Gastrocnemius medialis (tissue), 4 donors: Measurements from ENCODE around the gene GTF2H2C.
"Not testable (repeated sequence)": the region's sequence is repeated elsewhere in the genome, so short reads cannot be mapped to it uniquely, and the experiment has no call there.

Experiments
- POLR2A ChIP-seq, 2 donors: fragments of 450-650 bp; IDR thresholded peaks; one replicate each; pipeline ENCODE4 v1.6.1; 2017; ENCODE audit warnings: antibody characterized with exemption in 2 of 2, mild to moderate bottlenecking in 2 of 2, moderate library complexity in 2 of 2
- TF ChIP-seq, protein P1 (sequence below), 5 experiments: fragments of 450-650 bp in 3 of 5; fragments of 200-600 bp in 2 of 5; sonication (generic) in 2 of 5; IDR thresholded peaks in 4 of 5; conservative IDR thresholded peaks in 1 of 5; 1 replicate in 4 of 5; 2 replicates in 1 of 5; pipeline ENCODE4 v1.5.1; 2016 to 2019; ENCODE audit warnings: antibody characterized with exemption in 5 of 5, mild to moderate bottlenecking in 3 of 5, moderate library complexity in 3 of 5

DNA sequence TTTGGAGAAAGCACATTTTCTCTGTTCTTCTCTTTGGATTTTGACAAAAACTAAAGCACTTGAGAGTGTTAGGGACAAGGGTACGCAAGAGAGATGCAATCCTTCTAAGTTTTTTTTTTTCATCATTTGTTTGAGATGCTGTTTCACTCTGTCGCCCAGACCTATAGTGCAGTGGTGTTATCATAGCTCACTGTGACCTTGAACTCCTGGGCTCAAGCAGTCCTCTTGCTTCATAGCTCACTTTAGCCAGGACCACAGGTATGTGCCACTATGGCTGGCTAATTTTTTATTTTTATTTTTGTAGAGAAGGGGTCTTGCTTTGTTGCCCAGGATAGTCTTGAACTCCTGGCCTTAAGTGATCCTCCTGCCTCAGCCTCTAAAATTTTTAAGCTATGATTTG is 21.3 kb upstream of the GTF2H2C start:
- TF ChIP-seq, protein P1, sequence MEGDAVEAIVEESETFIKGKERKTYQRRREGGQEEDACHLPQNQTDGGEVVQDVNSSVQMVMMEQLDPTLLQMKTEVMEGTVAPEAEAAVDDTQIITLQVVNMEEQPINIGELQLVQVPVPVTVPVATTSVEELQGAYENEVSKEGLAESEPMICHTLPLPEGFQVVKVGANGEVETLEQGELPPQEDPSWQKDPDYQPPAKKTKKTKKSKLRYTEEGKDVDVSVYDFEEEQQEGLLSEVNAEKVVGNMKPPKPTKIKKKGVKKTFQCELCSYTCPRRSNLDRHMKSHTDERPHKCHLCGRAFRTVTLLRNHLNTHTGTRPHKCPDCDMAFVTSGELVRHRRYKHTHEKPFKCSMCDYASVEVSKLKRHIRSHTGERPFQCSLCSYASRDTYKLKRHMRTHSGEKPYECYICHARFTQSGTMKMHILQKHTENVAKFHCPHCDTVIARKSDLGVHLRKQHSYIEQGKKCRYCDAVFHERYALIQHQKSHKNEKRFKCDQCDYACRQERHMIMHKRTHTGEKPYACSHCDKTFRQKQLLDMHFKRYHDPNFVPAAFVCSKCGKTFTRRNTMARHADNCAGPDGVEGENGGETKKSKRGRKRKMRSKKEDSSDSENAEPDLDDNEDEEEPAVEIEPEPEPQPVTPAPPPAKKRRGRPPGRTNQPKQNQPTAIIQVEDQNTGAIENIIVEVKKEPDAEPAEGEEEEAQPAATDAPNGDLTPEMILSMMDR (IDR thresholded peaks at IDR 0.05 in 4 of 5, conservative IDR thresholded peaks at IDR 0.05 in 1 of 5): not testable (repeated sequence)
- not testable (repeated sequence) for TF ChIP-seq POLR2A (IDR thresholded peaks at IDR 0.05)
